Kidney epithelial cell (primary cell): ENCODE data around the gene NT5C3B. TPM values are rescaled to one million over a fixed set of nuclear protein-coding genes. Genes with fewer than 3 reads are reported as not detected.

Experiments
- DNase-seq: peaks from one replicate; pipeline ENCODE4 v3.0.0-alpha.2; 2010; ENCODE audit warnings: low read depth
- H3K27me3 ChIP-seq: 2 replicates; pipeline ENCODE4 v1.6.0; 2011; ENCODE audit warnings: low read length; ENCODE audit not compliant: control insufficient read depth, insufficient read depth
- H3K36me3 ChIP-seq: 2 replicates; pipeline ENCODE4 v1.5.1; 2011; ENCODE audit warnings: low read length; ENCODE audit not compliant: control insufficient read depth, insufficient read depth
- H3K4me3 ChIP-seq: 2 replicates; pipeline ENCODE4 v1.5.1; 2011; ENCODE audit warnings: low read depth, mild to moderate bottlenecking, control low read depth, low read length
- CTCF ChIP-seq: IDR thresholded peaks from 2 replicates; pipeline ENCODE4 v1.5.1; 2011; ENCODE audit warnings: mild to moderate bottlenecking, moderate library complexity, low read length, control low read depth, inconsistent platforms; ENCODE audit not compliant: insufficient read depth, poor library complexity, severe bottlenecking
- total RNA-seq: library from RNA; depleted of rRNA; stranded (reverse); fragments of >200 nt; gene quantifications from 2 replicates; pipeline ENCODE4 v1.2.3, GENCODE V29; 2015

NT5C3B gene
- total RNA-seq, 1 donor from 2014 or later, result 61.5 TPM

GRCh38 chr17:41821776-41822175 lies 14.3 kb downstream of the NT5C3B start:
- DNase-seq, result no peak
- Histone ChIP-seq H3K4me3 (no peak overlapping the region), H3K27me3 (no peaks in the 10 kb centered on the region), H3K36me3 (no peaks in the 10 kb centered on the region)
- no peak for TF ChIP-seq CTCF

- TF ChIP-seq CTCF, result no peak
- Histone ChIP-seq H3K4me3 (no peak overlapping the region), H3K27me3 (no peaks in the 10 kb centered on the region), H3K36me3 (no peaks in the 10 kb centered on the region)
- no peak for DNase-seq
Measured at GRCh38 chr17:41818024-41818423, 18.0 kb downstream of the NT5C3B start.

GRCh38 chr17:41816637-41817320 lies 19.3 kb downstream of the NT5C3B start:
- Histone ChIP-seq H3K27me3 (no peaks in the 10 kb centered on the region), H3K4me3 (no peak overlapping the region), H3K36me3 (no peaks in the 10 kb centered on the region)
- TF ChIP-seq CTCF, result no peak
- no peak for DNase-seq

GRCh38 chr17:41814195-41814594 lies 21.8 kb downstream of the NT5C3B start:
- no peaks in the 10 kb centered on the region for H3K36me3 ChIP-seq
- H3K27me3 ChIP-seq, result no peaks in the 10 kb centered on the region
- no peak overlapping the region for H3K4me3 ChIP-seq
- TF ChIP-seq CTCF, result no peak
- DNase-seq, result no peak

- peak overlapping the region; percentile 74 for H3K4me3 ChIP-seq
- no peak for TF ChIP-seq CTCF
- DNase-seq, result no peak
Measured at GRCh38 chr17:41813699-41814124, 22.3 kb downstream of the NT5C3B start.

GRCh38 chr17:41813152-41813680 lies 22.8 kb downstream of the NT5C3B start:
- DNase-seq, result no peak
- H3K27me3 ChIP-seq, result no peaks in the 10 kb centered on the region
- peak overlapping the region; percentile 74 for H3K4me3 ChIP-seq
- H3K36me3 ChIP-seq, result no peaks in the 10 kb centered on the region
- no peak for TF ChIP-seq CTCF

More at GRCh38 chr17:41813699-41814124, 22.3 kb downstream of the NT5C3B start:
- H3K27me3 ChIP-seq, result no peaks in the 10 kb centered on the region
- no peaks in the 10 kb centered on the region for H3K36me3 ChIP-seq
